GM12864 (cell line): ENCODE data around the gene EGFR.

Source experiments
- DNase-seq: peaks from one replicate; pipeline ENCODE4 v3.0.0-alpha.2; 2011; ENCODE audit warnings: low read depth
- H3K4me3 ChIP-seq: 2 replicates; pipeline ENCODE4 v1.5.1; 2011; ENCODE audit warnings: mild to moderate bottlenecking, low read depth, low read length, control low read depth
- CTCF ChIP-seq: IDR thresholded peaks from 2 replicates; pipeline ENCODE4 v1.5.1; 2011; ENCODE audit warnings: low read depth, mild to moderate bottlenecking, moderate library complexity, low read length, control low read depth, inconsistent platforms; ENCODE audit errors: missing control alignments

Gene EGFR

GRCh38 chr7:55178292-55178862, 159.6 kb downstream of the EGFR start:
- no peak for TF ChIP-seq CTCF
- no peak for DNase-seq
- H3K4me3 ChIP-seq = no peak overlapping the region

- no peak overlapping the region for H3K4me3 ChIP-seq
- no peak for DNase-seq
- no peak for TF ChIP-seq CTCF
Observed at GRCh38 chr7:55178863-55179773, 160.3 kb downstream of the EGFR start.

GRCh38 chr7:55179931-55180682, 161.3 kb downstream of the EGFR start:
- no peak for TF ChIP-seq CTCF
- no peak for DNase-seq
- H3K4me3 ChIP-seq = no peak overlapping the region

- H3K4me3 ChIP-seq = no peak overlapping the region
- TF ChIP-seq CTCF = no peak
- DNase-seq = no peak
Observed at GRCh38 chr7:55180963-55181542, 162.2 kb downstream of the EGFR start.

- no peak overlapping the region for H3K4me3 ChIP-seq
- no peak for DNase-seq
- TF ChIP-seq CTCF = no peak
Observed at GRCh38 chr7:55181762-55182161, 162.9 kb downstream of the EGFR start.

- no peak overlapping the region for H3K4me3 ChIP-seq
- DNase-seq = no peak
- TF ChIP-seq CTCF = no peak
Observed at GRCh38 chr7:55183897-55184296, 165.1 kb downstream of the EGFR start.
